GM12801 (cell line): Measurements from ENCODE around the gene KL.

ENCODE experiments used
- CTCF ChIP-seq: IDR thresholded peaks from one replicate; pipeline ENCODE4 v1.5.1; 2011; ENCODE audit warnings: control low read depth; ENCODE audit not compliant: insufficient read length; ENCODE audit errors: extremely low read depth

The KL gene

DNA sequence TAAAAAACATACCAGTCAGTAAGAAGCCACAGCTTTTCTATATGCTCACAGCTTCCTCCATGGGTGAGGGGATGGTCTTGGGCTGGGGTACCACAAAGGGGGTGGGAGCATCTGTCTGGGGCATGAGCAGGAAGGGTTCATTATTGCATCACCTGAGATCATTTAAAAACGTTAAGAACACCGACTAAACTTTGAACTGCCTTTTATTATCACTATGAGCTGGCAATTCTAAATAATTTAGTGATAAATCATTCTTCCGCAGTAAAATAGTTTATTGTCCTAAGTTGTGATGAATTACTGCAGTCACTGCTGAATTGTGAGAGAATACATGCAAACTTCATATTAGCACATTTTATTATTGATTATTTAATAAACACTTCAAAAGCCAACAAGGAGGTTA is 71.6 kb downstream of the KL start:
- TF ChIP-seq CTCF, result no peak

DNA sequence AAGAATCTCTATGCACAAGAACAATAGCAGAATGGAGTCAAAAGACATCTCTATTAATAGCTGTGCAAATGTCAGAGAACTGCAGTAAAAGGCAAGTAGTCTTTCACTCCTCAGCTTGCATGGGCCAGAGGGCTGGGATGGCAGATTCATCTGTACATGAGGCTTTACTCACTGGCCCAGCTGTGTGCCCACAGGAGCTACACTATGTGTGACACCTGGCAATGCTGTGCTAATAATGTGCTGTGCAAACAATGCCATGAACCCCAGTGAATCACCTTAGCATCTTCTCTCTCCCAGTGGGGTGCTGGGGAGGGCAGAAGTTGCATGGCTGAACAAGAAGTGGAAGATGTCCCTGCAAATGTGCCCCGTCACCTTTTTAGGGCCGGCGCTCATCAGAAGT is 73.1 kb downstream of the KL start:
- TF ChIP-seq CTCF, result no peak

- TF ChIP-seq CTCF, result no peak
These were observed 74.7 kb downstream of the KL start for GRCh38 chr13:33090755-33091414.

DNA sequence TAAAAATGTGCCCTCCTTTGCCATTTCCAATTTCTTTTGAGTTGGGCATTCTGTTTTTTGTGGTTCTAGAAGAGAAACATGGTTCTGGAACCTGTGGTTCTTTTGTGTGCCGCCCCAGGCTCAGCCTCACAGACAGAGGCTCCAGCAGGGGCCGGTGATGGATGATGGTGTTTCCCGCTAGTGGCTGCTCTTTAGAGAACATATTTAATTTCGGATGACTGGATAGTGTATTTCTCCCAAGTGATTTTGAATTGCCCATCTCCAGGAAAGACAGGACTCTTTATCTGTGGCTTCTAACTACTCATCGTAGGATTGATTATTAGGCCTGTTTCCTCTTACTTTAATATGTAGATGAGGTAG is 75.2 kb downstream of the KL start:
- no peak for TF ChIP-seq CTCF

DNA sequence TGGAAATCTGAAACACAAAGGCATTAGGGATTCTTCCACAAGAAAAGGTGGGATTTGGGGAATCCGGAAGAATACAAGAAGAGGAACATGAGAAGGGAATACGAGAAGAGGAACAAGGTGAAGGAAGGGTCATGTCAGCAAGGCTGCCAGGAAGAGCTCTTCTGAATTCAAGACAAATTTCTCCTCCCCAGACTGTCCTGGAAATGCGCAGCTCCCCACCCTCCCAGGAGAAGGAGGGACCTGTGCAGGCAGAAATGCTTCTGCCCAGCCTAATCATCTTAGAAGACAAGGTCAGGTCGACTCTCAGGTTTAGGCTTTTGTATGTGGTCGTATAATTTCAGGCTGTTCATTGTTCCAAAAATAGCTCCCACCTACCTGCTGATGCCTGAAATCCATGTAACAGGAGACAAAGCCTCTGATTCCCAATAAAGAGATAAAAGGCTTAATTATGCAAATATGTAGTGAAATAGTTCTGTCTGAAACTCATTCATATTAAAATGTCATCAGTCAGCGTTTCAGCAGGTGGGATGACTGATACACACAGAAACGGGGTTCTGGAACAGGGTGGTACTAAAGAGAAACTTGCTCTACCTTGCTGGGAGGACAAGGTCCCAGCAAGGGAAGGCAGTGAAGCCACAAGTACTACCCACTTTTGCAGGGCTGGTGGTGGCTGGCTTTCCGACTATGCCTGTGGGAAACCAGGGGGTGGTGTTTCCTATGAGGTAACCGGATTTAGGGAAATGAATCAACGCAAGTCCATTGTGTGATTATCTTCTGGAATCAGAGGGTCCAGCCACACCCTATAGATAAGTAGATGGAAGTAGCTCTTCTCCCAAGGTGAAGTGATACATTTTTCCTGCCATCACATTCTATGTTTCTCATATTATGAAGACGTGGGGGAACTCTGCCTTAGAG is 76.1 kb downstream of the KL start:
- no peak for TF ChIP-seq CTCF

GRCh38 chr13:33096886-33097605 is 80.8 kb downstream of the KL start:
- TF ChIP-seq CTCF, result no peak

- no peak for TF ChIP-seq CTCF
These were observed 83.6 kb downstream of the KL start for GRCh38 chr13:33099860-33100259.
